HG02981 (cell line): ENCODE data around the gene LMNB1.
"Not testable (repeated sequence)": the region's sequence is repeated elsewhere in the genome, so short reads cannot be mapped to it uniquely, and the experiment has no call there.

Experiments
- ATAC-seq: cut with Tn5 transposase; IDR thresholded peaks from one replicate; pipeline ENCODE4 v1.9.1; 2021; ENCODE audit warnings: mild to moderate bottlenecking, moderate library complexity; ENCODE audit not compliant: unreplicated experiment

Gene LMNB1

GRCh38 chr5:126819253-126819652 is 42.3 kb downstream of the LMNB1 start:
- ATAC-seq: no peak

GRCh38 chr5:126826619-126827215 is 49.8 kb downstream of the LMNB1 start:
- ATAC-seq: no peak

- no peak for ATAC-seq
These were observed 52.2 kb downstream of the LMNB1 start for GRCh38 chr5:126829098-126829497.

- ATAC-seq: no peak
These were observed 53.1 kb downstream of the LMNB1 start for GRCh38 chr5:126830061-126830460.

GRCh38 chr5:126831156-126831555 is 54.2 kb downstream of the LMNB1 start:
- ATAC-seq: no peak

GRCh38 chr5:126836778-126837177 is 59.8 kb downstream of the LMNB1 start:
- ATAC-seq: no peak

- ATAC-seq: no peak
These were observed 60.3 kb downstream of the LMNB1 start for GRCh38 chr5:126837242-126837641.

- ATAC-seq: no peak
These were observed 61.1 kb downstream of the LMNB1 start for GRCh38 chr5:126837906-126838539.

- not testable (repeated sequence) for ATAC-seq
These were observed 62.5 kb downstream of the LMNB1 start for GRCh38 chr5:126839407-126839806.

- ATAC-seq: not testable (repeated sequence)
These were observed 66.4 kb downstream of the LMNB1 start for GRCh38 chr5:126843375-126843774.

- ATAC-seq: peak; percentile 83
These were observed 68.6 kb downstream of the LMNB1 start for GRCh38 chr5:126845470-126846070.

GRCh38 chr5:126846344-126846743 is 69.4 kb downstream of the LMNB1 start:
- ATAC-seq: no peak

GRCh38 chr5:126846744-126847455 is 70.0 kb downstream of the LMNB1 start:
- ATAC-seq: no peak

- no peak for ATAC-seq
These were observed 70.5 kb downstream of the LMNB1 start for GRCh38 chr5:126847456-126847820.

GRCh38 chr5:126847826-126848251 is 70.9 kb downstream of the LMNB1 start:
- no peak for ATAC-seq

- no peak for ATAC-seq
These were observed 71.3 kb downstream of the LMNB1 start for GRCh38 chr5:126848253-126848652.

GRCh38 chr5:126849101-126849678 is 72.3 kb downstream of the LMNB1 start:
- no peak for ATAC-seq

GRCh38 chr5:126851501-126852011 is 74.6 kb downstream of the LMNB1 start:
- ATAC-seq: no peak

GRCh38 chr5:126852091-126852571 is 75.2 kb downstream of the LMNB1 start:
- peak; percentile 89 for ATAC-seq

- ATAC-seq: no peak
These were observed 75.9 kb downstream of the LMNB1 start for GRCh38 chr5:126852841-126853271.
